Prostate gland (tissue), 2 donors: Measurements from ENCODE around the gene PLXDC1.

ENCODE experiments used
- POLR2A ChIP-seq: fragments of 450-650 bp; IDR thresholded peaks from one replicate; pipeline ENCODE4 v1.6.1; 2016; ENCODE audit warnings: antibody characterized with exemption, mild to moderate bottlenecking
- POLR2AphosphoS5 ChIP-seq: sonication (generic); formaldehyde crosslinking; IDR thresholded peaks from one replicate; pipeline ENCODE4 v1.6.1; 2017; ENCODE audit warnings: antibody characterized with exemption
- TF ChIP-seq, protein P1 (sequence below), 4 experiments: fragments of 200-600 bp in 2 of 4; fragments of 450-650 bp in 2 of 4; sonication (generic) in 2 of 4; IDR thresholded peaks; 1 replicate in 3 of 4; 2 replicates in 1 of 4; pipeline ENCODE4 v1.5.1; 2016 to 2019; ENCODE audit warnings: antibody characterized with exemption in 4 of 4, mild to moderate bottlenecking in 2 of 4, moderate library complexity in 2 of 4

DNA sequence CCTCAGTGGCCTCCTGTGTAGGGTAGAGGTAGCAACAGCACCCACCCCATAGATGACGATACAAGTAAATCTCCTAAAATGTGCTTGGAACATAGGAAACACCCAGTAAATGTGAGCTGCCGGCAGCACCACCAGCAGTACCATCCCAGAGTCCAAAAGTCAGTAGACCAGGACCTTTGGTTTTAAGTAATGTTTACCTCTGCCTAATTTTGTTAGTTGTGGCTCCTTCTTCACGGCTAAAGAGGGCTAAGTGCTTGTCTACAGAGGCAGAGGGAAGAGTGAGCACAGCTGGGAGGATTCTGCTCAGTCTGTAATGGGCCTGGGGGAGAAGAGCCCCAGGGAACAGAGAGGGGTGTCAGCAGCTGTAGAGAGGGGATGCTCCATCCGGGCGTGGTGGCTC, 92.9 kb downstream of the PLXDC1 start:
- TF ChIP-seq, protein P1, sequence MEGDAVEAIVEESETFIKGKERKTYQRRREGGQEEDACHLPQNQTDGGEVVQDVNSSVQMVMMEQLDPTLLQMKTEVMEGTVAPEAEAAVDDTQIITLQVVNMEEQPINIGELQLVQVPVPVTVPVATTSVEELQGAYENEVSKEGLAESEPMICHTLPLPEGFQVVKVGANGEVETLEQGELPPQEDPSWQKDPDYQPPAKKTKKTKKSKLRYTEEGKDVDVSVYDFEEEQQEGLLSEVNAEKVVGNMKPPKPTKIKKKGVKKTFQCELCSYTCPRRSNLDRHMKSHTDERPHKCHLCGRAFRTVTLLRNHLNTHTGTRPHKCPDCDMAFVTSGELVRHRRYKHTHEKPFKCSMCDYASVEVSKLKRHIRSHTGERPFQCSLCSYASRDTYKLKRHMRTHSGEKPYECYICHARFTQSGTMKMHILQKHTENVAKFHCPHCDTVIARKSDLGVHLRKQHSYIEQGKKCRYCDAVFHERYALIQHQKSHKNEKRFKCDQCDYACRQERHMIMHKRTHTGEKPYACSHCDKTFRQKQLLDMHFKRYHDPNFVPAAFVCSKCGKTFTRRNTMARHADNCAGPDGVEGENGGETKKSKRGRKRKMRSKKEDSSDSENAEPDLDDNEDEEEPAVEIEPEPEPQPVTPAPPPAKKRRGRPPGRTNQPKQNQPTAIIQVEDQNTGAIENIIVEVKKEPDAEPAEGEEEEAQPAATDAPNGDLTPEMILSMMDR (IDR thresholded peaks at IDR 0.05): no peak
- TF ChIP-seq POLR2A (no peak), POLR2AphosphoS5 (no peak)
